Globus pallidus (tissue), 1 donor: ENCODE data around the gene CDKN2AIP.
A peak's percentile ranks its signal among the peaks of the same experiment; 100 is the strongest.

Source experiments
- DNase-seq: peaks from one replicate; pipeline ENCODE4 v3.0.0-alpha.2; 2015; ENCODE audit warnings: low spot score

The CDKN2AIP gene, protein sequence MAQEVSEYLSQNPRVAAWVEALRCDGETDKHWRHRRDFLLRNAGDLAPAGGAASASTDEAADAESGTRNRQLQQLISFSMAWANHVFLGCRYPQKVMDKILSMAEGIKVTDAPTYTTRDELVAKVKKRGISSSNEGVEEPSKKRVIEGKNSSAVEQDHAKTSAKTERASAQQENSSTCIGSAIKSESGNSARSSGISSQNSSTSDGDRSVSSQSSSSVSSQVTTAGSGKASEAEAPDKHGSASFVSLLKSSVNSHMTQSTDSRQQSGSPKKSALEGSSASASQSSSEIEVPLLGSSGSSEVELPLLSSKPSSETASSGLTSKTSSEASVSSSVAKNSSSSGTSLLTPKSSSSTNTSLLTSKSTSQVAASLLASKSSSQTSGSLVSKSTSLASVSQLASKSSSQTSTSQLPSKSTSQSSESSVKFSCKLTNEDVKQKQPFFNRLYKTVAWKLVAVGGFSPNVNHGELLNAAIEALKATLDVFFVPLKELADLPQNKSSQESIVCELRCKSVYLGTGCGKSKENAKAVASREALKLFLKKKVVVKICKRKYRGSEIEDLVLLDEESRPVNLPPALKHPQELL

DNA sequence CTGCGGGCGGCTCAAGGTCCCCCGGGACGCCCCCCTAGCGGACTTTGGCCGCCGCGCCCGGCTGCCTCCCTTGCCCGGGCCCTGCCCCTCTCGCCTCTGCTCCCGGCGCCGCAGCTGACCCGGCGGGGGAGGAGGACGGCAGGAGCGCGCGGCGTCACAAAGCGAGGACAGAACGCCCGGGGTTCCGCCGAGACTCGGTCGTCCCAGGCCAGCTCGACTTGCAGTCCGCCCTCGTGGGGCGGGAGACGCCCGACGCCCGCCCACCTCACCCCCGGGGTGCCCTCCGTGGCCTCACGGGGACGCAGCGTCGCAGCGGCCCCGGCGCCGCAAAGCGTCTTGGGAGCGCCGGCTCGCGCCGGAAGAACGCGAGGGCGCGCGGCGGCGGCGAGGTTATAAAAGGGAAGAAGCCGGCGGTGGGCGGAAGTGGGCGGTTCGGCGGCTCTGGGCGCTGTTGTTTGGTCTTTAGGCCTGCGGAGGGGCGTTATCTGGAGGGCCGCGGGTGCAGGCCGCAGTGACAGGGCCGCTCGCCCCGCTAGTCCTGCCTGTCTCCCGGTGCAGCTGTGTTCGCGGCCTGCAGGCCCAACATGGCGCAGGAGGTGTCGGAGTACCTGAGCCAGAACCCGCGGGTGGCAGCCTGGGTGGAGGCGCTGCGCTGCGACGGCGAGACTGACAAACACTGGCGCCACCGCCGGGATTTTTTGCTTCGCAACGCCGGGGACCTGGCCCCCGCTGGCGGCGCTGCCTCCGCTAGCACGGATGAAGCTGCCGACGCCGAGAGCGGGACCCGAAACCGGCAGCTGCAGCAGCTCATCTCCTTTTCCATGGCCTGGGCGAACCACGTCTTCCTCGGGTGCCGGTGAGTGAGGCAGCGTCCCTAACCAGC, at the start of gene CDKN2AIP:
Gene CDKN2AIP (plus strand): TSS at position 423 of the 883 bp plus-strand sequence. CDS start 162 bp downstream, at position 585.
- DNase-seq = peak; percentile 92

GRCh38 chr4:183395395-183395794, 49.0 kb upstream of the CDKN2AIP start:
- no peak for DNase-seq

DNA sequence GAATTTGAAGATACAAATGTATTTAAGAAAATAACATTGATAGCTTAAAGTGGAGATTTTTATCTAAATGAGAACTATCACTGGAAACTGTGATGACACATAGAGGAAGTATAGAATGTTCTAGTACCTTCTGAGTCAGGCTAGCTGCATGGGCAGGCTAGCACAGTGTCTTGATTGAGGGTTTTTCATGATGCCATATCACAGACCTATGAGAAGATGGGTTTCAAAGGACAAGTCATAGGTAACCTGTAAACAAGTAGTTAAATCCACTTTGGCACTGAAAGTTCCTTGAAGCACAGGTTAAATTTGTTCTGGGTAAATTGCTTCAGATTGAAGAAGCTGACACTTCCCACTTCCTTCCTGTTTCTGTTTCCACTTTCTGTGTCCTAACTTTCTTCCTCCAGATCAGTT, 48.2 kb upstream of the CDKN2AIP start:
- DNase-seq = peak; percentile 48

GRCh38 chr4:183397741-183398297, 46.6 kb upstream of the CDKN2AIP start:
- no peak for DNase-seq

DNA sequence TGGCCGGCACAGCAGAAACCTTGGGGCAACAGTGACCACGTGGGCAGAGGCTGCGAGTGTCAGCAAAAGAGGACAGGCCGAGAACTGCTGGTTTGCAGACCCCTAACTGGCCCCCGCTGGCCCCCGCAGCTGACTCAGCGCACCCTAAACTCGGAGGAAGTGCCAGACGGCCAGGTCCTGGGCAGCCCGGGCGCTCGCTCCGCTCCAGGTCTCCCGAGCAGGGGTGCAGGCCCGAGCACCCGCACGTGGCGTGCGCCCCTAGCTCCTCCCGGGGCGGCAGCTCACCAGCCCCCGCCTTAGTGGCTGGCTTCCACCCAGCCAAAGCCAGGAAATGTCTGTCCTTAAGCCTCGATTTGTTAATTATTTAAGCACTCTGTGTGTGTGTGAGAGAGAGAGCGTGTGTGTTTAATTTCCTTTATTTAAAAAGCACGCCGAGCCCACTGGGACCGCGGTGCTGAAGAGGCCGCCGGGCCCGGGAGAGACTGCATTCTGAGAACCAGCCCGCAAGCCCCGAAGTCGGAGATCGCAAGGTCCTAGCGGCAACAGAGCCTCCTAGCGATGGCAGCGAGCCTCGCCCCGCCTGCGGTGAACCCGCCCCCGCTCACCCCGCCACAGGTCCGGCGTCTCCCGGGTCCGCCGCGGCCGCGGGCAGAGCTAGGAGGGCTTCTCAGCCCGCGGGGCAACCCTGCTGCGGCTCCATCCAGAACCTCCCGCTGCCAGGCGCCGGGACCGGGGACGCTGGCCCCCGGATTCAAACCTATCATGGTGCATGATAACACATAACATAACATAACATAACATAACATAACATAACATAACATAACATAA, 45.9 kb upstream of the CDKN2AIP start:
- DNase-seq = peak; percentile 57

- no peak for DNase-seq
Measured at GRCh38 chr4:183399126-183399522, 45.3 kb upstream of the CDKN2AIP start.

- no peak for DNase-seq
Measured at GRCh38 chr4:183399616-183400015, 44.8 kb upstream of the CDKN2AIP start.

DNA sequence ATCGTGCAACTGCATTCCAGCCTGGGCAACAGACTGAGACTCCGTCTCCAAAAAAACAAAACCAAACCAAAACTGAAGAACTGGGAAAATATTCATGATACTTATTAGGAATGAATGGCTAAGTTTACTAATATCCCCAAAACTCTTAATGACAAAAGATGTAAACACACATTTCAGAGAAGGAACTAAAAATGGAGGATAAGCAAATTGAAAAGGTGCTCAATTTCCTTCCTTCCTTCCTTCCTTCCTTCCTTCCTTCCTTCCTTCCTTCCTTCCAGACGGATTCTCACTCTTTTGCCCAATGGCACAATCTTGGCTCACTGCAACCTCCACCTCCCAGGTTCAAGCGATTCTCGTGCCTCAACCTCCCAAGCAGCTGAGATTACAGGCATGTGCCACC, 44.4 kb upstream of the CDKN2AIP start:
- no peak for DNase-seq

- DNase-seq = no peak
Measured at GRCh38 chr4:183401473-183401872, 43.0 kb upstream of the CDKN2AIP start.

- DNase-seq = no peak
Measured at GRCh38 chr4:183402771-183403170, 41.7 kb upstream of the CDKN2AIP start.

GRCh38 chr4:183403486-183403885, 41.0 kb upstream of the CDKN2AIP start:
- no peak for DNase-seq

DNA sequence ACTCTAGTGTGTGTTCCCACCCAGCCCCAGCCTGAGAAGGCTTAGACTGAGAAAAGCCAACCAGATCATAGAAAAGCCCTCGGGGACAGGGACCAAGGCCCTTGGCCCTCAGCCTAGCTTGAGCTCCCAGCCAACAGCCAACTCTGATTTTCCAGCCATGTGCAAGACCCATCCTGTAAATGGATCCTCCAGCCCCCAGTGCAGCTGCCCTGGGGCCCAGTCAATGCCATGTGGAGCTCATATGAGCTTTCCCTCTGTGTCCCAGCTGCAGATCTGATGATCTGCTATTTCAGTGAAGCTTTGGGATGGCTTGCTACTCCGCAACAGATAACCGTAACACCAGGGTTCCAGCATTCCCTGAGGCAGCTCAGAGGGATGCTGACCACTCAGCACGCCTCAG, 40.5 kb upstream of the CDKN2AIP start:
- DNase-seq = no peak

DNA sequence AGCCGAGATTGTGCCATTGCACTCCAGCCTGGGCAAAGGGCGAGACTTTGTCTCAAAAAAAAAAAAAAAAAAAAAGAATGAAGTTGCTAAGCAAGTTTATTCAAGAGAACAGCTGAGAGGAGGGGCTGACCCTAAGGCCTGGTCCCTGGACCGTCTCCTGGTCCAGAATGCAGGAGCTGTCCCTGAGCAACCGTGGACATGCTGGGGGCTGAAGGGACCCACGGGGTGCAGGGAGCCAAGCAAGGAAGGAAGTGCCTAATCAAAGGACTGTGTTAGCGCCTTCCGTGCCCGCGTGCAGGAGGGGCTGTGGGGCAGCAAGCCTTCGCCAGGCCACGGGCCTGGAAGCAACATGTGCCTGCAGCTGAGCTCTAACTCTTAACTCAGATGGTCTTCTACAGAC, 39.1 kb upstream of the CDKN2AIP start:
- no peak for DNase-seq

- peak; percentile 91 for DNase-seq
Measured at GRCh38 chr4:183407128-183407585, 37.3 kb upstream of the CDKN2AIP start.

GRCh38 chr4:183407635-183408464, 36.6 kb upstream of the CDKN2AIP start:
- no peak for DNase-seq

- no peak for DNase-seq
Measured at GRCh38 chr4:183408796-183409195, 35.6 kb upstream of the CDKN2AIP start.

GRCh38 chr4:183409483-183409882, 35.0 kb upstream of the CDKN2AIP start:
- no peak for DNase-seq

- DNase-seq = no peak
Measured at GRCh38 chr4:183409934-183410333, 34.5 kb upstream of the CDKN2AIP start.

DNA sequence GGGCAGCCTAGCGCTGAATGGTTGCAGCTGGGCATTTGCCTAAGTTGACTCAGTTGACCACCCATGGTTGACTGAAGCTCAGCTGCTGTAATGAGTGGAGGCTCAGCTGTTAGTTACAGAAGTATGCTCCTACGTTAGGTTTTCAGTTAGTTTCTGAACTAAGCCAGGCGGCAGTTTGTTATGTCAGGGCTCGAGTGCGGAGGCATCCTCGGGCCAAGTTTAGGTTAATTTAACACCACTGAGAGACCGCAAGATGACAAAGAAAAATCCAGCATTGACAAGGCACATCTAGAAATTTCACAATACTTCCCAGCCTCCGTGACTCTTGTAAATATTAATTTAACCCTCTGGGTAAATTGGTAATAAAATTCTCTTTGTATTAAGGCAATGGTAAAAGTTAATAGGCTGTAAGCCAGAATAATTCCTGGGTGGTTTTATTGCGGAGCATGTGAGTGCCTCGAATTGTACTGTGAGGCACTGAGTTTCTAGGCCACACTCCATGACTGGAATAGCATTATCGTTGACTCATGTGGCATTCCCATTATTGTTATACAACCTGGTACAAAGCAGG, 33.1 kb upstream of the CDKN2AIP start:
- DNase-seq = no peak

DNA sequence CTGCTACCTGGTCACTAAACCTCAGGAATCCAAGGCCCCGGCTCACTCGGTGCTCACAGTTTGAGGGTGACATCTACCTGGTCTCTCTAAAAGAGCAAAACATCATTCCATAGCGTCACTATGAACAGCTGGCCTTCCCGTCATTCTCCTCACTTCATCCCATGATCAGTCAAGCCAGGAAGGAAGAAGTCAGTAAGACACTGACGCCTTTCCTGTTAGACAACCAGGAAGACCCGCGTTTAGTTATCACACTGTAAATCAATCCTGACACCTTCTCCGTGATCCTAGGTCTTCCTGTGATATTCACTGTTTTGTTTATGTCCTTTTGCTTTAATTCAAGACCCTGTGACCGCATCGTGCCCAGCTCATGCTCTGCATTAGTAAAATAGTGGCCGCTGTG, 31.6 kb upstream of the CDKN2AIP start:
- no peak for DNase-seq
